ENCODE results near the gene PRAC2. TPM values are rescaled to one million over a fixed set of nuclear protein-coding genes. Genes with fewer than 3 reads are reported as not detected.

Gene PRAC2
- total and polyA plus RNA-seq, 5 experiments from 2014 or later = not detected

GRCh38 chr17:48753794-48754499, 31.0 kb downstream of the PRAC2 start:
- DNase-seq (no peak), ATAC-seq (no peak)
- Mint-ChIP-seq H3K27me3 (peaks cover 56 to 90% (median 78%) of the 10 kb centered on the region in 5 donors), H3K4me1 (peaks cover 19 to 40% (median 24%) of the 10 kb centered on the region in 4 donors), H3K36me3 (peaks cover 0 to 5% (median 4%) of the 10 kb centered on the region in 3 donors), H3K4me3 (peak overlapping the region in 6 of 10 donors; percentile 8 to 46 (median 36)), H3K27ac (no peak overlapping the region), H3K9me3 (peaks cover 0 to 11% (median 0%) of the 10 kb centered on the region in 9 donors)
- POLR2A ChIA-PET = interaction anchor here (0.6 kb wide), 1 partner anchor 145 kb away, joined by 6 read pairs; no protein-coding TSS in a partner anchor

- Mint-ChIP-seq H3K9me3 (peaks cover 0 to 8% (median 0%) of the 10 kb centered on the region in 9 donors), H3K27me3 (peaks cover 55 to 90% (median 77%) of the 10 kb centered on the region in 5 donors), H3K4me3 (peak overlapping the region in 8 of 10 donors; percentile 3 to 47 (median 27)), H3K27ac (peak overlapping the region in 1 of 10 donors; percentile 84), H3K4me1 (peaks cover 17 to 40% (median 23%) of the 10 kb centered on the region in 4 donors), H3K36me3 (peaks cover 0 to 4% (median 0%) of the 10 kb centered on the region in 3 donors)
- DNase-seq (no peak), ATAC-seq (peak in 1 of 2 donors; percentile 58)
- POLR2A ChIA-PET = no interaction called here
Observed at GRCh38 chr17:48754500-48755261, 31.7 kb downstream of the PRAC2 start.

- H3K36me3 Mint-ChIP-seq = peaks cover 0 to 4% (median 0%) of the 10 kb centered on the region in 3 donors
- no peak for ATAC-seq
- H3K4me3 Mint-ChIP-seq = peak overlapping the region in 5 of 10 donors; percentile 15 to 47 (median 26)
- POLR2A ChIA-PET = no interaction called here
- peak overlapping the region in 1 of 10 donors; percentile 84 for H3K27ac Mint-ChIP-seq
- no peak for DNase-seq
- peaks cover 0 to 5% (median 0%) of the 10 kb centered on the region in 9 donors for H3K9me3 Mint-ChIP-seq
- peaks cover 17 to 40% (median 23%) of the 10 kb centered on the region in 4 donors for H3K4me1 Mint-ChIP-seq
- H3K27me3 Mint-ChIP-seq = peaks cover 54 to 89% (median 78%) of the 10 kb centered on the region in 5 donors
Observed at GRCh38 chr17:48755356-48755755, 32.4 kb downstream of the PRAC2 start.

GRCh38 chr17:48756830-48757251, 33.9 kb downstream of the PRAC2 start:
- Mint-ChIP-seq H3K4me1 (peaks cover 17 to 33% (median 19%) of the 10 kb centered on the region in 4 donors), H3K27ac (no peak overlapping the region), H3K9me3 (peaks cover 0 to 3% (median 0%) of the 10 kb centered on the region in 9 donors), H3K36me3 (peaks cover 0 to 2% (median 0%) of the 10 kb centered on the region in 3 donors), H3K4me3 (no peak overlapping the region), H3K27me3 (peaks cover 53 to 88% (median 75%) of the 10 kb centered on the region in 5 donors)
- POLR2A ChIA-PET = no interaction called here
- DNase-seq (no peak), ATAC-seq (no peak)

GRCh38 chr17:48757524-48757961, 34.6 kb downstream of the PRAC2 start:
- no peak for DNase-seq
- Mint-ChIP-seq H3K4me3 (no peak overlapping the region), H3K4me1 (peaks cover 15 to 27% (median 16%) of the 10 kb centered on the region in 4 donors), H3K27me3 (peaks cover 49 to 88% (median 75%) of the 10 kb centered on the region in 5 donors), H3K36me3 (peaks cover 0 to 2% (median 0%) of the 10 kb centered on the region in 3 donors), H3K27ac (no peak overlapping the region), H3K9me3 (peaks cover 0 to 3% (median 0%) of the 10 kb centered on the region in 9 donors)
- POLR2A ChIA-PET = no interaction called here
- no peak for ATAC-seq

GRCh38 chr17:48759288-48759687, 36.3 kb downstream of the PRAC2 start:
- ATAC-seq (no peak), DNase-seq (no peak)
- Mint-ChIP-seq H3K4me3 (no peak overlapping the region), H3K27ac (no peak overlapping the region), H3K27me3 (peaks cover 40 to 88% (median 74%) of the 10 kb centered on the region in 5 donors), H3K4me1 (peaks cover 3 to 10% (median 4%) of the 10 kb centered on the region in 4 donors), H3K36me3 (no peaks in the 10 kb centered on the region), H3K9me3 (peaks cover 0 to 2% (median 0%) of the 10 kb centered on the region in 9 donors)
- POLR2A ChIA-PET = no interaction called here

- peaks cover 0 to 1% (median 0%) of the 10 kb centered on the region in 9 donors for H3K9me3 Mint-ChIP-seq
- H3K4me3 Mint-ChIP-seq = no peak overlapping the region
- ATAC-seq (no peak), DNase-seq (no peak)
- peaks cover 39 to 84% (median 75%) of the 10 kb centered on the region in 5 donors for H3K27me3 Mint-ChIP-seq
- H3K36me3 Mint-ChIP-seq = no peaks in the 10 kb centered on the region
- no peaks in the 10 kb centered on the region for H3K4me1 Mint-ChIP-seq
- POLR2A ChIA-PET = no interaction called here
- H3K27ac Mint-ChIP-seq = no peak overlapping the region
Observed at GRCh38 chr17:48760411-48760810, 37.4 kb downstream of the PRAC2 start.

- DNase-seq = no peak
- POLR2A ChIA-PET = no interaction called here
- H3K27ac Mint-ChIP-seq = no peak overlapping the region
- H3K27me3 Mint-ChIP-seq = peaks cover 35 to 82% (median 68%) of the 10 kb centered on the region in 5 donors
- no peak overlapping the region for H3K4me3 Mint-ChIP-seq
- H3K4me1 Mint-ChIP-seq = no peaks in the 10 kb centered on the region
- no peaks in the 10 kb centered on the region for H3K36me3 Mint-ChIP-seq
- H3K9me3 Mint-ChIP-seq = peaks cover 0 to 1% (median 0%) of the 10 kb centered on the region in 9 donors
- no peak for ATAC-seq
Observed at GRCh38 chr17:48761114-48761513, 38.1 kb downstream of the PRAC2 start.

GRCh38 chr17:48767263-48767774, 44.3 kb downstream of the PRAC2 start:
- peaks cover 24 to 73% (median 52%) of the 10 kb centered on the region in 5 donors for H3K27me3 Mint-ChIP-seq
- no peak for DNase-seq
- POLR2A ChIA-PET = no interaction called here
- no peak for ATAC-seq
- no peak overlapping the region for H3K27ac Mint-ChIP-seq
- no peaks in the 10 kb centered on the region for H3K9me3 Mint-ChIP-seq
- peaks cover 0 to 4% (median 0%) of the 10 kb centered on the region in 3 donors for H3K36me3 Mint-ChIP-seq
- no peak overlapping the region for H3K4me3 Mint-ChIP-seq
- no peaks in the 10 kb centered on the region for H3K4me1 Mint-ChIP-seq

GRCh38 chr17:48769009-48769675, 46.2 kb downstream of the PRAC2 start:
- Mint-ChIP-seq H3K36me3 (peaks cover 0 to 4% (median 0%) of the 10 kb centered on the region in 3 donors), H3K27me3 (peaks cover 26 to 56% (median 41%) of the 10 kb centered on the region in 5 donors), H3K4me1 (no peaks in the 10 kb centered on the region), H3K4me3 (no peak overlapping the region), H3K9me3 (no peaks in the 10 kb centered on the region), H3K27ac (no peak overlapping the region)
- no peak for ATAC-seq
- POLR2A ChIA-PET = interaction anchor here (0.6 kb wide), 1 partner anchor 134 kb away, joined by 3 read pairs; no protein-coding TSS in a partner anchor
- no peak for DNase-seq

- peaks cover 26 to 48% (median 41%) of the 10 kb centered on the region in 5 donors for H3K27me3 Mint-ChIP-seq
Observed at GRCh38 chr17:48770954-48771353, 48.0 kb downstream of the PRAC2 start.

GRCh38 chr17:48773245-48773644, 50.3 kb downstream of the PRAC2 start:
- H3K4me1 Mint-ChIP-seq = no peaks in the 10 kb centered on the region
- no peaks in the 10 kb centered on the region for H3K9me3 Mint-ChIP-seq
- H3K36me3 Mint-ChIP-seq = no peaks in the 10 kb centered on the region
- DNase-seq (no peak), ATAC-seq (no peak)
- H3K27me3 Mint-ChIP-seq = peaks cover 26 to 51% (median 40%) of the 10 kb centered on the region in 5 donors
- H3K27ac Mint-ChIP-seq = no peak overlapping the region
- POLR2A ChIA-PET = no interaction called here
- no peak overlapping the region for H3K4me3 Mint-ChIP-seq

More at GRCh38 chr17:48770954-48771353, 48.0 kb downstream of the PRAC2 start:
- H3K4me3 Mint-ChIP-seq = no peak overlapping the region
- H3K27ac Mint-ChIP-seq = no peak overlapping the region
- H3K36me3 Mint-ChIP-seq = peaks cover 0 to 4% (median 0%) of the 10 kb centered on the region in 3 donors
- POLR2A ChIA-PET = no interaction called here
- no peaks in the 10 kb centered on the region for H3K9me3 Mint-ChIP-seq
- no peaks in the 10 kb centered on the region for H3K4me1 Mint-ChIP-seq
- ATAC-seq (no peak), DNase-seq (no peak)

All from naive thymus-derived CD8-positive, alpha-beta T cell (primary cell).